PC-9 (cell line): ENCODE data around the gene POLQ. TPM values are rescaled to one million over a fixed set of nuclear protein-coding genes. Genes with fewer than 3 reads are reported as not detected.
"Not testable (repeated sequence)": the region's sequence is repeated elsewhere in the genome, so short reads cannot be mapped to it uniquely, and the experiment has no call there.

Experiments
- BruUV-seq: library from RNA; stranded (reverse); fragments of 400-500 nt; replicated peaks from 2 replicates; lab custom pipeline; 2021; lab: Mats Ljungman, UMichigan
- CTCF ChIA-PET: fragments of 300-600 bp; sonication (Branson Sonifier 250); formaldehyde crosslinking; loops from one replicate; lab custom pipeline; 2022; ENCODE audit warnings: antibody characterized with exemption; lab: Charles Lee
- POLR2A ChIA-PET: fragments of 300-600 bp; sonication (Branson Sonifier 250); formaldehyde crosslinking; loops from one replicate; lab custom pipeline; 2022; ENCODE audit warnings: antibody characterized with exemption; ENCODE audit not compliant: unreplicated experiment; lab: Charles Lee
- DNase-seq, 2 experiments: peaks; one replicate each; pipeline versions ENCODE4 v3.0.0 to v3.0.0-alpha.2; 2015 to 2022; ENCODE audit warnings: mixed read lengths in 1 of 2
- H2AFZ ChIP-seq: fragments of 200-600 bp; sonication (generic); 2 replicates; pipeline ENCODE4 v1.8.1; 2017; ENCODE audit warnings: antibody characterized with exemption
- H3F3A ChIP-seq: fragments of 200-600 bp; sonication (generic); 2 replicates; pipeline ENCODE4 v1.8.1; 2017; ENCODE audit warnings: antibody characterized with exemption, mild to moderate bottlenecking, low read depth; ENCODE audit not compliant: insufficient read depth
- H3K27ac ChIP-seq: fragments of 200-600 bp; sonication (generic); 2 replicates; pipeline ENCODE4 v1.6.1; 2016; ENCODE audit warnings: mixed run types
- H3K27me3 ChIP-seq: fragments of 200-600 bp; sonication (generic); 2 replicates; pipeline ENCODE4 v1.6.1; 2016; ENCODE audit warnings: low read depth, mixed run types; ENCODE audit not compliant: insufficient read depth
- H3K36me3 ChIP-seq: fragments of 200-600 bp; sonication (generic); 2 replicates; pipeline ENCODE4 v1.6.1; 2016; ENCODE audit warnings: low read depth, mixed run types
- H3K4me1 ChIP-seq: fragments of 200-600 bp; sonication (generic); replicated peaks from 2 replicates; pipeline ENCODE4 v1.6.1; 2016; ENCODE audit warnings: mixed run types; ENCODE audit not compliant: insufficient read depth
- H3K4me2 ChIP-seq: fragments of 200-600 bp; sonication (generic); 2 replicates; pipeline ENCODE4 v1.6.1; 2017; ENCODE audit warnings: mixed run types
- H3K4me3 ChIP-seq: fragments of 200-600 bp; sonication (generic); 2 replicates; pipeline ENCODE4 v1.6.1; 2016; ENCODE audit warnings: mixed run types
- H3K79me2 ChIP-seq: fragments of 200-600 bp; sonication (generic); 2 replicates; pipeline ENCODE4 v1.6.1; 2017; ENCODE audit warnings: low read depth, mixed run types
- H3K9me2 ChIP-seq: fragments of 200-600 bp; sonication (generic); 2 replicates; pipeline ENCODE4 v1.8.1; 2017; ENCODE audit warnings: mild to moderate bottlenecking; ENCODE audit not compliant: insufficient read depth
- H3K9me3 ChIP-seq: fragments of 200-600 bp; sonication (generic); 2 replicates; pipeline ENCODE4 v1.8.1; 2016; ENCODE audit warnings: low read depth; ENCODE audit not compliant: insufficient read depth
- H4K20me1 ChIP-seq: fragments of 200-600 bp; sonication (generic); 2 replicates; pipeline ENCODE4 v1.8.1; 2017; ENCODE audit not compliant: insufficient read depth
- EZH2 ChIP-seq: fragments of 200-600 bp; sonication (generic); IDR thresholded peaks from 2 replicates; pipeline ENCODE4 v1.8.0; 2017; ENCODE audit warnings: antibody characterized with exemption, low read depth
- intact Hi-C: fragments of 100-400 bp; cut with micrococcal nuclease; formaldehyde crosslinking; loops from one replicate; pipeline ENCODE4 v1.10.0; 2022; ENCODE audit not compliant: unreplicated experiment
- total RNA-seq: library from RNA; stranded (reverse); gene quantifications from 2 replicates; pipeline ENCODE4 v1.2.3, GENCODE V29; 2021
- TF ChIP-seq, protein P1 (sequence below): fragments of 200-600 bp; sonication (generic); conservative IDR thresholded peaks from 2 replicates; pipeline ENCODE4 v1.6.1; 2017; ENCODE audit warnings: mixed run types, antibody characterized with exemption, mild to moderate bottlenecking, moderate library complexity

POLQ gene
- total RNA-seq, 1 experiment from 2014 or later: 14.3 TPM

DNA sequence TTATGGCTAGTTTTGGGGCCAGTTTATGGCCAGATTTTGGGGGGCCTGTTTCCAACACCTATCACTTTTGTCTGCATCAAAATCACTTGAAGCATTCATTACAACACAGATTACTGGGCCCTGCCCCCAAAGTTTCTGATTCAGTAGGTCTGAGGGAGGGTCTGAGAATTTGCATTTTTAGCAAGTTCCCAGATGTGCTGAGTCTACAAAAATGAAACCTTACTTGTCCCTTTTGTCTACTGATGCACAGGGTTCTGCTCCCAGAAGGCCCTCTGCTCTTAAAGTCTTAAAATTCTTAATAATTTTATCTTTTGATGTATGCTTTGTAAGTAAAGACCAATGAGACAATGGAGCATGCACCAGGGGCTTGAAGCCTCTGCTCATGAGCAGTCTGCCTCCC, 146.0 kb downstream of the POLQ start:
- Histone ChIP-seq H2AFZ (no peak overlapping the region), H3K9me3 (no peaks in the 10 kb centered on the region), H3K4me2 (no peak overlapping the region), H3K4me1 (no peaks in the 10 kb centered on the region), H4K20me1 (no peaks in the 10 kb centered on the region), H3K79me2 (no peaks in the 10 kb centered on the region), H3K27me3 (peaks cover 18% of the 10 kb centered on the region; the same call in 1 of the 2 replicates), H3K9me2 (no peaks in the 10 kb centered on the region), H3F3A (no peaks in the 10 kb centered on the region), H3K36me3 (no peaks in the 10 kb centered on the region), H3K4me3 (no peak overlapping the region), H3K27ac (no peak overlapping the region)
- ChIA-PET CTCF (no interaction called here), POLR2A (no interaction called here)
- DNase-seq: no peak
- intact Hi-C loops: no loop called here
- BruUV-seq: no TSS peak
- TF ChIP-seq EZH2: no peak
- TF ChIP-seq, protein P1, sequence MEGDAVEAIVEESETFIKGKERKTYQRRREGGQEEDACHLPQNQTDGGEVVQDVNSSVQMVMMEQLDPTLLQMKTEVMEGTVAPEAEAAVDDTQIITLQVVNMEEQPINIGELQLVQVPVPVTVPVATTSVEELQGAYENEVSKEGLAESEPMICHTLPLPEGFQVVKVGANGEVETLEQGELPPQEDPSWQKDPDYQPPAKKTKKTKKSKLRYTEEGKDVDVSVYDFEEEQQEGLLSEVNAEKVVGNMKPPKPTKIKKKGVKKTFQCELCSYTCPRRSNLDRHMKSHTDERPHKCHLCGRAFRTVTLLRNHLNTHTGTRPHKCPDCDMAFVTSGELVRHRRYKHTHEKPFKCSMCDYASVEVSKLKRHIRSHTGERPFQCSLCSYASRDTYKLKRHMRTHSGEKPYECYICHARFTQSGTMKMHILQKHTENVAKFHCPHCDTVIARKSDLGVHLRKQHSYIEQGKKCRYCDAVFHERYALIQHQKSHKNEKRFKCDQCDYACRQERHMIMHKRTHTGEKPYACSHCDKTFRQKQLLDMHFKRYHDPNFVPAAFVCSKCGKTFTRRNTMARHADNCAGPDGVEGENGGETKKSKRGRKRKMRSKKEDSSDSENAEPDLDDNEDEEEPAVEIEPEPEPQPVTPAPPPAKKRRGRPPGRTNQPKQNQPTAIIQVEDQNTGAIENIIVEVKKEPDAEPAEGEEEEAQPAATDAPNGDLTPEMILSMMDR: no peak

DNA sequence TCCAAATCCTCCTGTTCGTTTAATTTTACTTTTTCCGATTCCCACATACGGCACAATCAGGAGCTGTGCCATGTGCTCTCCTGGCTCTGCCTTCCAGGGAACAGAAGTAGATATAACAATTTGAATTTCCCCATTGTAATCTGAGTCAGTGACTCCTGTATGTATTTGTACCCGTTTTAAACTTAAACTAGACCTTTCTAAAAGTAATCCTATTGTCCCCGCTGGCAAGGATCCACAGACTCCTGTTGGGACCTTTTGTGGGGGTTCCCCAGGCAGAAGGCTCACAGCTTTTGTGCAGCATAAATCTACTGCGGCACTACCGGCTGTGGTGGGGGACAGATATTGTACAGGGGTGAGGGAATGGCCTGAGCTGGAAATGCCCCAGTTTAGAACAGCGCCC, 147.7 kb downstream of the POLQ start:
- CTCF ChIA-PET, intact Hi-C loops, H2AFZ ChIP-seq: not testable (repeated sequence)

DNA sequence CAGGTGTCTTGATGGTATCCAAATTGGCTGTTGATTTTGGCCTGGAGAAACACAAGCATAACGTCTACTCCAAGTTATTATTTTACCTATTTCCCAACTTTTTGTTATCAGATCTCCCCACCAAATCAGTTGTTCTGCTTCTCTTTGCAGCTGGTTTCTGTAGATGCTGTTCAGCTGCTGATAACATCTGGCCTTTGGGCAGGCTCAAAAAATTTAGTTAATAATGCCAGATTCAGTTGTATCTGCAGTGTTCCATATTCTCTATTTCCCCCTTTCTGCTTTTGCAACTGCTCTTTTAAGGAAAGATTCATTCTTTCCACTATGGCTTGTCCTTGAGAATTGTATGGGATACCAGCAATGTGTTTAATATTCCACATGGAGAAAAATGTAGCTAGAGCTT, 149.8 kb downstream of the POLQ start:
- DNase-seq, H3K27ac ChIP-seq, H4K20me1 ChIP-seq, H3F3A ChIP-seq, H3K79me2 ChIP-seq, H3K36me3 ChIP-seq, H2AFZ ChIP-seq, H3K4me2 ChIP-seq, CTCF ChIA-PET, H3K9me3 ChIP-seq, H3K4me3 ChIP-seq, intact Hi-C loops, H3K4me1 ChIP-seq, H3K9me2 ChIP-seq, POLR2A ChIA-PET, BruUV-seq: not testable (repeated sequence)
- peaks cover 18% of the 10 kb centered on the region; the same call in 1 of the 2 replicates for H3K27me3 ChIP-seq

More for the DNA sequence above, 147.7 kb downstream of the POLQ start:
- H3K27ac ChIP-seq, H3K9me3 ChIP-seq, H3K79me2 ChIP-seq, H3K36me3 ChIP-seq, DNase-seq, BruUV-seq, H3K4me3 ChIP-seq, H3K9me2 ChIP-seq, H4K20me1 ChIP-seq, POLR2A ChIA-PET, H3K4me2 ChIP-seq, H3F3A ChIP-seq, H3K4me1 ChIP-seq: not testable (repeated sequence)
- peaks cover 18% of the 10 kb centered on the region; the same call in 1 of the 2 replicates for H3K27me3 ChIP-seq

DNA sequence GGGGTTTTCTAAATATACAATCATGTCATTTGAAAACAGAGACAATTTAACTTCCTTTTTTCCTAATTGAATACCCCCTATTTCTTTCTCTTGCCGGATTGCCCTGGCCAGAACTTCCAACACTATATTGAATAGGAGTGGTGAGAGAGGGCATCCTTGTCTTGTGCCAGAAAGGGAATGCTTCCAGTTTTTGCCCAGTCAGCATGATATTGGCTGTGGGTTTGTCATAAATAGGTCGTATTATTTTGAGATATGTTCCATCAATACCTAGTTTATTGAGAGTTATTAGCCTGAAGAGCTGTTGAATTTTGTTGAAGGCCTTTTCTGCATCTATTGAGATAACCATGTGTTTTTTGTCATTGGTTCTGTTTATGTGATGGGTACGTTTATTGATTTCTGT, 157.5 kb downstream of the POLQ start:
- POLR2A ChIA-PET, H3K4me2 ChIP-seq, H2AFZ ChIP-seq, H3K9me3 ChIP-seq, H3F3A ChIP-seq, H3K4me3 ChIP-seq, intact Hi-C loops, H3K27me3 ChIP-seq, H3K4me1 ChIP-seq, H4K20me1 ChIP-seq, H3K79me2 ChIP-seq, CTCF ChIA-PET, BruUV-seq, H3K27ac ChIP-seq, H3K9me2 ChIP-seq, DNase-seq, H3K36me3 ChIP-seq: not testable (repeated sequence)

Other genes with a start within 250 kb of the POLQ start
- not detected in 2 replicates for gene ARGFX, start 22.0 kb upstream of the POLQ start, total RNA-seq
- not detected in 2 replicates for gene FBXO40, start 47.4 kb upstream of the POLQ start, total RNA-seq
- 2.2 and 2.6 TPM in 2 replicates for gene HCLS1, start 114.9 kb upstream of the POLQ start, total RNA-seq
- gene GOLGB1, start 203.8 kb upstream of the POLQ start, total RNA-seq: 60.8 and 73.1 TPM in 2 replicates